NK-92 (cell line): ENCODE data around the gene LRIF1.
"Not testable (repeated sequence)": the region's sequence is repeated elsewhere in the genome, so short reads cannot be mapped to it uniquely, and the experiment has no call there.

Experiments
- DNase-seq: peaks from one replicate; lab custom pipeline; 2025; ENCODE audit not compliant: unreplicated experiment; lab: John Stamatoyannopoulos, UW

The LRIF1 gene

DNA sequence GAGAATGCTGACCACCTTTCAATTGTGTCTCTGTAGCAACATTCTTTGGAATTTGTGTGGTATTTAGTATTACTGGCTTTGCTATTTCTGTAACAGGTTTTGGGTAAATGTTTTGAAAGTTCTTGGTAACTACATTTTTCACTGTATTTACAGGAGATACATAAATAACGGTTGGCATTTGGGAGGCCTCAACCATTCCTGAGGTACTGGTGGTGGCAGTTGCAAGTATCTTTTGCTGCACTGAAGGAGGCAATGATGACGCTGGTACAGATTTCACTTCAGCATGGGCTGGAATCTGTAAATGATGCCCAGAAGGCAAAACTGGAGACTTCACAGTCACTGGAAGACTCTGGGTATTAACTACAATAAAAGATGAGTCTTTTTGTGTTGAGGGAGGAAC is 11.7 kb downstream of the LRIF1 start:
- no peak for DNase-seq

DNA sequence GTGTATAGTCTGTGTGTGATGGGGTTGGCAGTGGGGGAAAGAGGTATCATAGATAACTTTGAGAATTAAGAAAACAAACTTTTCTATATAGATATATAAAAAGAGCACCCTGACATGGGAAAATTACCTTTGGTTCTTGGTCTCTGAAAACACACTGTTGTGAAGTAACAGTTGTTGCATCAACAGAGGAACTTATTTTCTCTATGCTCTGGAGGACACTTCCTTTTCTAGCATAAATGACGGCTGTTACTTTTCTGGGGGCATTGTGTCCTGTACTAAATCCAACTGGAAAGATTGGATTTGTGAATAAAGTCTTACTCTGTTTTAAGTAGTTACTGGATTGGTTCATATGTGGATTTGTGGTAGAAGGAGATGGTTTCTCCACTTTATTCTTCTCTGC is 12.6 kb downstream of the LRIF1 start:
- DNase-seq, result no peak

DNA sequence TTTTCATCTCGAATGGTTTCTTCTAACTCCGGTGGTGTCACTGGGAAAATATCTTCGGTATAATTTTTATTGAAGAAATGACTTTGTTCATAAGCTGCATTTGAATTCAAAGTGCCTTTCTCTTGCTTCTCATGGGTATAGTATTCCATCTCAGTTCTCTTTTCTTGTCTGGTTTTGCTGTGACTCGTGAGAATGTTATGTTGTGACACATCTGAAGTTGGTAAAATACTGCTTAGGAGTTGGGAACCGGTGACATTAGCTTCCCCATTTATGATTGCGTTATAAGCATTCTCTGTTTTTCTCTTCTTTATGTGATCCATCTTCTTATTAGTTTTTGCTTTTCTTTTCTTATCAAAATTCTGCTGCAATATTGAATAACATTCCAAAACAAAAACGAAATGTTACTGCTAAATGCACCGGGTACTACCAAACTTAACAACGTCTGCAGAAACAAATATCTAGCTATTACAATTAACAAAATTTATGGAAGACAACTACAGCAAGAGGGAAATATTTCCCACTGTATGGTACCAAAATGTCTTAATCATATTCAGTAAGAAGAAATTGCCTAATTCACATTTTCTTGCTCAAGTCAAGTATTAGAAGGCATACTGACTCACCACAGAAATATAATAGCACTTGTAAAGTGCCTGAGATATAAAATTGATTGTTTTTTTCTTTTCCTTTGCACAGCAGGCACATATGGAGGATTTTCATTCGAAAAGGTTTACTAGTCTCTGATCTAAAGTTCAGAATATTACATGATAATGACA is 15.5 kb downstream of the LRIF1 start:
- no peak for DNase-seq

DNA sequence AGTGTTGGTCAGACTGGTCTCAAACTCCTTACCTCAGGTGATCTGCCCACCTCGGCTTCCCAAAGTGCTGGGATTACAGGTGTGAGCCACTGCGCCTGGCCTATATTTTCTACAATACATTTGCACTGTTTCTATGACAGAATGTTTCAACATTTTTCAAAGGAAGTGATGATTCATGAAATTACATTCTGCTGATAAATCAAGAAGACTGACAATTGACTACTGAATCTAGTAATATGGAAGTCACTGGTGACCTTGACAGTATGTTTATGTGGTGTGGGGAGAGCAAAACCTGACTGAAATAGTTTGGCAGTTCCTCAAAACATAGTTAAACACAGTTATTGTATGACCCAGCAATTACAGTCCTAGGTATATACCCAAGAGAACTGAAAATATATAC is 18.1 kb downstream of the LRIF1 start:
- no peak for DNase-seq

DNA sequence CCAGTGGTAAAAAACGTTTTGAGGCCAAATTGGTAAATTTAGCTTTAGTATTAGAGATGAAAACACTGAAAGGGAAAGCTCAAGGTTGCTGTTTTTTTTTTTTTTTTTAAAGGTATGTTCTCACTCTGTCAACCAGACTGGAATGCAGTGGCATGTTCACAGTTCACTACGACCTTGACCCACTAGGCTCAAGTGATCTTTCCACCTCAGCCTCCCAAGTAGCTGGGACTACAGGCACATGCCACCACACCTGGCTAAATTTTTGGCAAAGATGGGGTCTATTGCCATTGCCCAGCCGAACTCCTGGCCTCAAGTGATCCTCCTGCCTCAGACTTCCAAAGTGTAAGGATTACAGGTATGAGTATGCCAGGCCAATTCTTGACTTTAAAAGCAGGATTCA is 18.9 kb downstream of the LRIF1 start:
- DNase-seq, result no peak

DNA sequence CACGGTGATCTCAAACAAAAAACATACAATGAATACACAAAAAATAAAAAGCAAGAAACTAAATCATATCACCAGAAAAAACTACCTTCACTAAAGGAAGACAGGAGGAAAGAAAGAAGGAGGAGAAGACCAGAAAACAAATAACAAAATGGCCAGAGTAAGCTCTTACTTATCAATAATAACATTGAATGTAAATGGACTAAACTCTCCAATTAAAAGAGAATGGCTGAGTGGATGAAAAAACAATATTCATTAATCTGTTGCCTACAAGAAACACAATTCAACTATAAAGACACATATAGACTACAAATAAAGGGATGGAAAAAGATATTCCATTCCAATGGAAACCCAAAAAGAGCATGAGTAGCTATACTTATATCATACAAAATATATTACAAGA is 27.2 kb downstream of the LRIF1 start:
- DNase-seq, result no peak

DNA sequence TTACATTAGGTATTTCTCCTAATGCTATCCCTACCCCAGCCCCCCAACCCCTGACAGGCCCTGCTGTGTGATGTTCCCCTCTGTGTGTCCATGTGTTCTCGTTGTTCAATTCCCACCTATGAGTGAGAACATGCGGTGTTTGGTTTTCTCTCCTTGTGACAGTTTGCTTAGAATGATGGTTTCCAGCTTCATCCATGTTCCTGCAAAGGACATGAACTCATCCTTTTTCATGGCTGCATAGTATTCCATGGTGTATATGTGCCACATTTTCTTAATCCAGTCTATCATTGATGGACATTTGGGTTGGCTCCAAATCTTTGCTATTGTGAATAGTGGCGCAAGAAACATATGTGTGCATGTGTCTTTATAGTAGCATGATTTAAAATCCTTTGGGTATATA is 32.6 kb downstream of the LRIF1 start:
- DNase-seq, result not testable (repeated sequence)

DNA sequence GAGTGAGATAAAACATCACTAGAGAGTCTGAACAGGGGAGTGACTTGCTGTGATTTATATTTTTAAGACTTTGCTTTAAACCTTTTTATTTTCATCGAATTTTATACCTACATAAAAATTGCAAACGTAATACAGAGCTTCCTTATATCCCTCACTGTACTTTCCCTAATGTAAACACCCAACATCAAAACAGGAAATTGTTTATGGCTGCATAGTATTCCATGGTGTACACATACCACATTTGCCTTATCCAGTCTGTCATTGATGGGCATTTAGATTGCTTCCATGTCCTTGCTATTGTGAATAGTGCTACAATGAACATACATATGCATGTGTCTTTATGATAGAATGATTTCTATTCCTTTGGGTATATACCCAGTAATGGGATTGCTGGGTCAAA is 34.8 kb downstream of the LRIF1 start:
- no peak for DNase-seq

DNA sequence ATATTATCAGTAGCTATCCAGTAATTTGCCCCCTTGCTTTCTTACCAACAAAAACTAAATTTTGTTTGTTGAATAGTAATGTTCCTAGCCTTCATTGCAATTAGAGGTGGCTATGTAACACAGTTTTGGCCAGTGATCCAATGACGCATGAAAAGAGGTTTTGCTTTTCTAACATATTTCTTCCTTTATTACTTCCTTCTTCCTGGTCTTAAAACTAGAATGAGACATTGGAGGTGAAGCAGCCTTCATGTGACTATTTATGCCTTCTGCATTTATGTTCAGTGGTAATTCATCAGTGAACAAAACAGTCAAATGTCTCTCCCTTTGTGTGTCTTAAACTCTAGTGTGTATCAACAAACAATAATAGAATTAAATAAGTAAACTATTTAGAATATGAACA is 35.5 kb downstream of the LRIF1 start:
- no peak for DNase-seq

DNA sequence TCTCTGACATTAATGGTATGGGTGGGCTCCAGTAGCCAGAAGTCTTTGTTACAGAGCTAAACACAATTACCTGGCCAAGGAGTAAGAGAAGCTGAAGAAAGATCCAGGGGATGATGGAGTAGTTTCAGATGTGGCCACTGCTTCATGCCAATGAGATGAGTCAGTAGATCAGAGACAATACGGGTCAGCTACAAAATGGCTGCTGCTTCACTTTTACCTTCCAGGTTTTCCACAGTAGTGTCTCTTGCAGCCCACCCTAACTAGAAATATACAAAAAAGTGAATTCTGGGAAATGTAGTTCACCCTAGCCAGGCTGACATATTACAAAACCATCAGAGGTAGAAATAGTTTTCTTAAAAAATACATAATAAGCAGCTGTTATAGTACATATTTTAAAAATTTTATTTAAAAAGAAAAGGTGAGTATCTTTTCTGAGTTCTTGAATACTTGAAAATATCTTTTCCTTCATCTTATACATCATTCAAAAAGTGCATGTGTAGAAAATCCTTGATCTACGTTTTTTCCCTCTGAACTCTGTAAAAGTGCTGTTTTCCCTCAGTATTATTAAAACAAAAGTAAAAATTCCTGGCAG is 36.1 kb downstream of the LRIF1 start:
- no peak for DNase-seq

DNA sequence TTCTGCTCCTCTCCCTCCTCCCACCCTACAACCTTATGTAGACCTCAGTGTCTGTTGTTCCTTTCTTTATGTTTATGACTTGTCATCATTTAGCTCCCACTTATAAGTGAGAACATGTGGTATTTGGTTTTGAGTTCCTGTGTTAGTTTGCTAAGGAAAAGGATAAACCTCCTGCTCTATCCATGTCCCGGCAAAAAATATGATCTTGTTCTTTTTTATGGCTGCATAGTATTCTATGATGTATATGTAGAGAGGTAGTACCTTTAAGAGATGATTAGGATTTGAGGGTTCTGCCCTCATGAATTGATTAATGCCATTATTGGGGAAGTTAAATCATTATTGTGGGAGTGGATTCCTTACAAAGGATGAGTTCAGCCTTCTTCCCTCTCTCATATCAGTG is 41.8 kb downstream of the LRIF1 start:
- no peak for DNase-seq

DNA sequence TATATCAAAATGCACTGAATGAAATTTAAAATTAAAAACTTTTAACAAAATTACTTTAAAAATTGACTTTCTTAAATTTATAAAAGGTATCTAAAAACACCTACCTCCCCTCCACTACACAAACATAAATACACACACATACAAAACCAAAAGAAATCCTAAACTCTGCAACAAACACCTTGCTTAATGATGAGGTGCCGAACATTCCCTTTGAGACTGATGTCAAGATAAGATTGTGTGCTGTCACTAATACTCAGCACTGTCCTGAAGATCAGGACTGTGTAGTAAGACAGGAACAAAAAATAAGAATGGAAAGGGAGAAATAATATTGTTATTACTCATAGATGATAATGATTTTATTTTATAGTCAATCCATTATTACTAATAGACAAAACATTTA is 45.7 kb downstream of the LRIF1 start:
- DNase-seq, result no peak

DNA sequence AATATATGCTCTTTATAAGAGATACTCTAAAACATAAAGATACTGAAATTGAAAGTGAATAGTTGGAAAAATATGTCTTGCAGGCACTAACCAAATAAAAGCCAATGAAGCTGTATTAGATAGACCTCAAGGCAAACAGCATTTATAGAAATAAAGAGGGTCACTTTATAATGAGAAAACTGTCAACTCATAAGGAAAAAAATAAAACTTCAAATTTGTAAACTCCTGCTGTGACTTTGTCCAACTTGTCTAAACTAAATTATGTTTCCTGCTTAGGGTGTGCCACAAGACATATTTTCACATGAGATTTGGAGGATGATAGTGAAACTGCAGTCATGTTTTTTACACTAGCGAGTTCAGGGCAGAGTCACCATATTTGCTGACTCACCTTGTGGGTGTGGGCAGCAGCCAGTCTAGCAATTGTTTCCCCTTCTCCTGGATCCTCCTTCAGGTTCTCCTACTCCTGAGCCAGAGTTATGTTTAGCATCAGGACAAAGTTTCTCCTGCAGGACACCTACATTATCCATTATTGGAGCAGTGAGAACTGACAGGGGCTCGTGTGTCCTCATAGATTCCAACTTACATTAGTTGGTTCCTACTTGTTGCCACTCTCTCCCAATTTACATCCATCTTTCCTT is 46.9 kb downstream of the LRIF1 start:
- DNase-seq, result no peak

DNA sequence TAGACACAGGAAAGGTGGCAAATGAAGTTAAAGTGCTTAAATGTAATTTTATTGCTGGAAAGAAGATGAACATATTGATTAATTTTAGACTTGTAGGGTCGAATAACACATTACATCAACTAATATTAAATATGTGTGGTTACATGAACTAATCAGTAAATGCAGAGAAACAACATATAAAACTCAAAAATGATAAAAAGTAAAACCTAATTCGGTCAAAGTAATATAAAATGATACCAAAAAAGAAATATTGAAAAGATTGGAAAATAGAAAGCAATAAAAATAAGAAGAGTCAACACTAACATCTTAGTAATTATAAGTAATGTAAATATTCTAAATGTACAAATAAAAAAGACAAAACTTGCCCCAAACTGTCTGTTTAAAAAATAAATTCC is 47.5 kb downstream of the LRIF1 start:
- DNase-seq, result no peak

DNA sequence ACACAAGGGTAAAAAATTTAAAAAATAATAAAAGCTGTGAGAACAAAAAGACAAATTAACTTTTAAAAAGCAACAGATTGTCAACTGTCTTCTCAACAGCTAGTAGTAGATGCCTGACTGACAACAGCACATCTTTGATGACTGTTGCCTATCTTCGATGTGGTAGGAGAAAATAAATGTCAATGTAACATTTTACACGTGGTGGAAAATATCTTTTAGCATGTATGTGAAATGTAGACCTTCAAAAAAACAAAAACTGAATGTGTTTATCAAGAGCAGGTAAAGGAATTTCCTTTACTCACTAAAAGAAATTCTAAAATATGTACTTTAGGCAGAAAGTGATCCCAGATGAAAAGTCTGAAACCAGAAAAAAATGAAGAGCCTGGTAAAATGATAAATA is 47.9 kb downstream of the LRIF1 start:
- DNase-seq, result no peak

DNA sequence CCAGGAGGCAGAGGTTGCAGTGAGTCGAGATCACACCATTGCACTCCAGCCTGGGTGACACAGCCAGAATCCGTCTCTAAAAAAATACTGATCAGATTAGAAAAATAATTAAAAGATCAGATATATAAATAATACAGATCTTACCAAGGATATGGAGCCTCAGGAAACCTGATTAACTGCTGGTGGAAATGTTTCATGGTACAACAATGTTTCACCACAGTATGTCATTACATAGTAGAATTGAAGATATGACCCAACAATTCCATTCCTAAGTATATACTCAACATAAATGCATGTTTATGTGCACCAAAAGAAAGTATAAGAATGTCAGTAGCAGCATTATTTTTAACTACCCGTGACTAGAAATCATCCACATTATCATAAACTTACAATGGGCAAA is 49.0 kb downstream of the LRIF1 start:
- DNase-seq, result no peak

DNA sequence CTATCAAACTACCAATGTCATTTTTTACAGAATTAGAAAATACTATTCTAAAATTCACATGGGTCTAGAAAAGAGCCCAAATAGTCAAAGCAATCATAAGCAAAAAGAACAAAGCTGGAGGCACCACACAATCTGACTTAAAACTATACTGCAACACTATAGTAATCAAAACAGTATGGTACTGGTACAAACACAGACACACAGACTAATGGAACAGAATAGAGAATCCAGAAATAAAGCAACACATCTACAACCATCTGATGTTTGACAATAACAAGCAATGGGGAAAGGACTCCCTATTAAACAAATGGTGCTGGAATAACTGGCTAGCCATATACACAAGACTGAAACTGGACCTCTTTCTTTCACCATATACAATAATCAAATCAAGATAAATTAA is 50.9 kb downstream of the LRIF1 start:
- no peak for DNase-seq

DNA sequence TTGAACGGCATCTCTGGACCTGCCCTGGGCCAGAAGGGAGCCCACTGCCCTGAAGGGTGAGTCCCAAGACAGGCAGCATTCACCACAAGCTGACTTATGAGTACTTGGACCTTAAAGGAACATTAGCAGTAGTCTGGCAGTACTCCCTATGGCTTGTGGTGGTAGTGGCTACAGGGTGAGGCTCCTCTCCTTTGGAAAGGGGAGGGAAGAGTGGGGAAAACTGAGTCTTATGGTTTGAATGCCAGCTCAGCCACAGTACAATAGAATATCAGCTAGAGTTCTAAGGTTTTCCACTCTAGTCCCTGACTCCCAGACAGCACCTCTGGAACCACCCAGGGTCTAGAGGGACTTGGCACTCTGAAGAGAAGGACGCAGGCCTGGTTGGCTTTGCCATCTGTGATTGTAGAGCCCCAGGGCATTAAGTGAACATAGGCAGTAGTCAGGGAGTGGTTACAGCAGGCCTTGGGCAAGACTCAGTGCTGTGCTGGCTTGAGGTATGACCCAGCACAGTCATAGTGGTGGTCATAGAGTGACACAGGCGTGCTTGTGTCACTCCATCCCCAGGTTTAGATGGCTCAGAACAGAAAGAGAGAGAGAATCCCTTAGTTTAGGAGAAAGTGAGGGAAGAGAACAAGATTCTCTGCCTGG is 59.7 kb downstream of the LRIF1 start:
- no peak for DNase-seq

DNA sequence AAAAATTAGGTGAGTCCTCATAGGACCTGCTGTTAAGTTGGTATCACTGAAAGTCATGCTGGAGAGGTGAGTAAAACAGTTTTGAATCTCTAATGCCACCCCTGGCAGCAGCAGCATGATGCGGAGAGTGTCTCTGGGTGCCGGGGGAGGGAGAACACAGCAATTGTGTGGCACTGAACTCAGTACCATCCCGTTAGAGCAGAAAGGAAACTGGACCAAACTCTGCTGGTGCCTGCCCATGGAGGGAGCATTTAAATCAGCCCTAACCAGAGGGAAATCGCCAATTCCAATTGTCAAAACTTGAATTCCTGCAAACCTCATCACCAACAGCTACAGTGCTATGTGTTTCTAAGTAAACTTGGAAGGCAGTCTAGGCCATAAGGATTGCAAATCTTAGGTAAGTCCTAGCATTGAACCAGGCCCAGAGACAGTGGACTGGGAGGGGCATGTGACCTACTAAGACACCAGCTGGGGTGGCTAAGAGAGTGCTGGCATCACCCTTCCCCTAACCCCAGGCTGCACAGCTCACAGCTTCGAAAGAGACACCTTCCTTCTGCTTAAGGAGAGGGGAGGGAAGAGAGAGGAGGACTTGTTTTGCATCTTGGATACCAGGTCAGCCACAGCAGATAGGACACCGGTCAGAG is 60.8 kb downstream of the LRIF1 start:
- no peak for DNase-seq

DNA sequence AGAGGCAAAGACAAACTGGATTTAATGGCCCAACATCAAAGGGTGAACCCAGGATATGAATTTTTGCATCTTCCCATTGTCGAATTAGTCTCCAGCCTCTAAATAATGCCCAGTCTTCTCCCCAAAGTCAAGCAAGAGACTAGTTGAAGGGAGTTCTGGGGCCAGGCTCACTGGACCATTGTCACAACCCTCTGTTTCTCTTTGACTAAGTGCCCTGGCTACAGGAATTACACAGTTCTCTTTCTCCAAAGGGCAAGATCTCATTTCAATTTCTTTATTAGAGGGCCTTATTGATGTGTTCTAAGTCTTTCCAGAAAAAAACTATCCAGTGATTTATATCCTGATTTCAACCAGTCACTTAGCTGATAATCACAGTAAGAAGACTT is 64.3 kb downstream of the LRIF1 start:
- DNase-seq, result no peak

DNA sequence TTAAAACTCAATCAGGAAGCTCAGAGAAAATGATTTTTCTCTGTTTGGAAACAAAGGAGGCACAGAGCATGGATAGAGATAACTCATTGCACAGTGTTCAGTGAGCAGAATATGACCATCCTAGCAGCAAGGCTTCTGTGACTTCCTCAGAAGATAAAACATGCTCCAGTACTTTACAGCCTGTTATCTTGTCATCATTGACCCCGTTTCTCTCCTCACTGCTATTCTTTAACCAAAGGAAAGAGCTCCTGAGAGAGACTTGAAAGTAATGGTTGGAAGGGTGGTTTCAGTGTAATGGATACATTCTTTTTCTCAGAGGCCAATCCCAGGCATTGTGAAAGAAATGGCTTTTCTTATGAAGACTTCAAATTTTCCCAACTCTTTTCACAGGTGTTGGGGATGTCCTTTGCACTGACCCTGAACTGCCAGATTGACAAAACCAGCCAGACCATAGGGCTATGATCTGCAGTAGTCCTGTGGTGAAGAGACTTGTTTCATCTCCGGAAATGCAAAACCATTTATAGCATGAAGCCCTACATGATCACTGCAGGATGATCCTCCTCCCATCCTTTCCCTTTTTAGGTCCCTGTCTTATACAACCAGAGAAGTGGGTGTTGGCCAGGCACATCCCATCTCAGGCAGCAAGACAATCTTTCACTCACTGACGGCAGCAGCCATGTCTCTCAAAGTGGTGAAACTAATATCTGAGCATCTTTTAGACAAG is 64.8 kb downstream of the LRIF1 start:
- DNase-seq, result no peak
